Nephron progenitor cell (in vitro differentiated cells): ENCODE measurements around the gene TACR2.

Experiments used
- DNase-seq: peaks from one replicate; pipeline ENCODE4 v3.0.0; 2021
- H3K27ac Mint-ChIP-seq: 2 replicates; pipeline ENCODE4 v1.8.0; 2021; ENCODE audit warnings: mild to moderate bottlenecking, moderate library complexity, mixed read lengths
- H3K27me3 Mint-ChIP-seq: 2 replicates; pipeline ENCODE4 v1.8.0; 2021; ENCODE audit warnings: mild to moderate bottlenecking, low read depth, mixed read lengths; ENCODE audit not compliant: poor library complexity
- H3K36me3 Mint-ChIP-seq: 2 replicates; pipeline ENCODE4 v1.8.0; 2021; ENCODE audit warnings: low read depth, mixed read lengths
- H3K4me1 Mint-ChIP-seq: 2 replicates; pipeline ENCODE4 v1.8.0; 2021; ENCODE audit warnings: mixed read lengths
- H3K4me3 Mint-ChIP-seq: 2 replicates; pipeline ENCODE4 v1.8.0; 2021; ENCODE audit warnings: mild to moderate bottlenecking, moderate library complexity, mixed read lengths
- H3K9me3 Mint-ChIP-seq: 2 replicates; pipeline ENCODE4 v1.8.0; 2021; ENCODE audit warnings: mild to moderate bottlenecking, moderate library complexity, mixed read lengths
- CTCF ChIP-seq: fragments of 200-600 bp; sonication (generic); IDR thresholded peaks from 2 replicates; pipeline ENCODE4 v1.5.0; 2021; ENCODE audit warnings: antibody characterized with exemption

TACR2 gene

GRCh38 chr10:69425511-69426298 lies 9.0 kb upstream of the TACR2 start:
- Mint-ChIP-seq H3K4me1 (peaks cover 12% of the 10 kb centered on the region), H3K9me3 (no peaks in the 10 kb centered on the region), H3K4me3 (no peak overlapping the region), H3K27ac (no peak overlapping the region), H3K36me3 (no peaks in the 10 kb centered on the region), H3K27me3 (peaks cover 10% of the 10 kb centered on the region)
- no peak for TF ChIP-seq CTCF
- no peak for DNase-seq

- Mint-ChIP-seq H3K4me3 (no peak overlapping the region), H3K36me3 (no peaks in the 10 kb centered on the region), H3K9me3 (no peaks in the 10 kb centered on the region), H3K27ac (no peak overlapping the region), H3K27me3 (peaks cover 10% of the 10 kb centered on the region), H3K4me1 (peaks cover 12% of the 10 kb centered on the region)
- DNase-seq = no peak
- no peak for TF ChIP-seq CTCF
These were observed 8.3 kb upstream of the TACR2 start for GRCh38 chr10:69425041-69425440.

DNA sequence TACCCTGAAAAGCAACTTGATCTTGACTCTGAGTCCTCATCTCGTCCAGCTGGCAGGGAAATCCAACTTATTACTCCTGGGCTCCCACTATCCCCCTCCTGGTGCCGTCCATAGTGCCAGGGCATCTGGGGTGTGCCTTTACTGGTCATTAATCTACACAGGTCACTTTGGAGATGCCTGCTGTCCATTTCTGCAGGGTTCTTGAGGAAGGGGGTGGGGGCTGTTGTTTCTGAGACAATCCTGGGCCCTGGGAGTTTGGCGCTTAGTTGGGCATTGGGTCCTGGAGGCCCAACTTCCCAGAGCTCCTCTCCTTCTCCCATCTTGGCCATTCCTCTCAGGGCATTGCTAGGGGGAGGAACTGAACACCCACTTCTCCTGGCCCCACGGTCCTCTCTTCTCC lies 6.0 kb upstream of the TACR2 start:
- no peak overlapping the region for H3K4me3 Mint-ChIP-seq
- peaks cover 14% of the 10 kb centered on the region for H3K27me3 Mint-ChIP-seq
- peaks cover 16% of the 10 kb centered on the region for H3K4me1 Mint-ChIP-seq
- no peak overlapping the region for H3K27ac Mint-ChIP-seq
- TF ChIP-seq CTCF = no peak
- no peaks in the 10 kb centered on the region for H3K9me3 Mint-ChIP-seq
- H3K36me3 Mint-ChIP-seq = no peaks in the 10 kb centered on the region
- DNase-seq = no peak

GRCh38 chr10:69421611-69422308 lies 5.0 kb upstream of the TACR2 start:
- TF ChIP-seq CTCF = no peak
- H3K27ac Mint-ChIP-seq = no peak overlapping the region
- H3K4me1 Mint-ChIP-seq = peaks cover 24% of the 10 kb centered on the region
- no peak overlapping the region for H3K4me3 Mint-ChIP-seq
- peaks cover 14% of the 10 kb centered on the region for H3K27me3 Mint-ChIP-seq
- H3K9me3 Mint-ChIP-seq = no peaks in the 10 kb centered on the region
- no peak for DNase-seq
- no peaks in the 10 kb centered on the region for H3K36me3 Mint-ChIP-seq

- H3K27ac Mint-ChIP-seq = no peak overlapping the region
- no peak overlapping the region for H3K4me3 Mint-ChIP-seq
- DNase-seq = no peak
- no peaks in the 10 kb centered on the region for H3K36me3 Mint-ChIP-seq
- TF ChIP-seq CTCF = no peak
- peaks cover 32% of the 10 kb centered on the region for H3K4me1 Mint-ChIP-seq
- no peaks in the 10 kb centered on the region for H3K9me3 Mint-ChIP-seq
- peaks cover 14% of the 10 kb centered on the region for H3K27me3 Mint-ChIP-seq
These were observed 3.0 kb upstream of the TACR2 start for GRCh38 chr10:69419744-69420126.
